ENCODE results near the gene CHD5. TPM values are rescaled to one million over a fixed set of nuclear protein-coding genes. Genes with fewer than 3 reads are reported as not detected.

Gene CHD5
- polyA plus RNA-seq, 4 donors: 0.21 to 0.43 (median 0.35) TPM

GRCh38 chr1:6121651-6122370, 58.3 kb downstream of the CHD5 start:
- DNase-seq (ENCODE audit: low read depth in 4 of 4, low spot score in 3 of 4): no peak

DNA sequence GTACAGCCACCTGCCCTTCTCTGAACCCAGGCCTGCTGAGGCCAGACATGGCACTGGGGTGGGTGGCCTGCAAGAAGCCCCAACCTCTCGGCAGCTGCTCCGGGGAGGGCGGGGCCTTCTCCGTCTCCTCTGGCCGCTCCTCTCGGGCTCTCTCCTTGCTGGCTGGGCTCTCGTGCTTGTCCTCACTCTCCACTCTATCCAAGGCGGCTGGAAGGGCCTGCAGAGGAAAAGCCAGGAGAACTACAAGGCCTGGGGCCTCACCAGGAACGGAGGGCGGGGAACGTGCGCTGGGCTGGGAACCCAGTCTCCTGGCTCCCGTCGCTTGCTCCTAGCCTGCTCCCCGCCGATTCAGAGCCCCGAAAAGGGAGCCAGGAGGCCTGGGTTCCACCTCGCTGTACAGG, 59.1 kb downstream of the CHD5 start:
- DNase-seq (ENCODE audit: low read depth in 4 of 4, low spot score in 3 of 4): no peak

- DNase-seq (ENCODE audit: low read depth in 4 of 4, low spot score in 3 of 4): no peak
Observed at GRCh38 chr1:6118415-6118814, 61.7 kb downstream of the CHD5 start.

- DNase-seq (ENCODE audit: low read depth in 4 of 4, low spot score in 3 of 4): no peak
Observed at GRCh38 chr1:6117624-6118023, 62.5 kb downstream of the CHD5 start.

DNA sequence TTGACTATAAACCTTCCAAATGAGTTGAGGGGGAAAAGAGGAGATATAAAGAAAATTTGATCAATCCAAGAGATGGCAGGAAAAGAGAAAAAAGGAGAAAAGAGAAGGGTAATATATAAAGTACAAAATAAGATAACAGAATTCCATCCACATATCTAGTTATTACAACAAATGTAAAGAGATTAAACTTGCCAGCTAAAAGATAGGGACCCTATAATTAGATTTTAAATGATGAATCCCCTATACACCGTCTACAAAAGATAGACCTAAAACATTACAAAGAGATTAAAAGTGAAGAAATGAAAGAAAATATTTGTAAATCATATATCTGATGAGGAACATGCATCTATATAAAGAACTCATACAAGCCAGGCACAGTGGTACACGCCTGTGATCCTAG, 63.1 kb downstream of the CHD5 start:
- DNase-seq (ENCODE audit: low read depth in 4 of 4, low spot score in 3 of 4): no peak

- no peak for DNase-seq (ENCODE audit: low read depth in 4 of 4, low spot score in 3 of 4)
Observed at GRCh38 chr1:6116137-6116536, 64.0 kb downstream of the CHD5 start.

- no peak for DNase-seq (ENCODE audit: low read depth in 4 of 4, low spot score in 3 of 4)
Observed at GRCh38 chr1:6113745-6114144, 66.4 kb downstream of the CHD5 start.

GRCh38 chr1:6113116-6113515, 67.0 kb downstream of the CHD5 start:
- DNase-seq (ENCODE audit: low read depth in 4 of 4, low spot score in 3 of 4): no peak

- no peak for DNase-seq (ENCODE audit: low read depth in 4 of 4, low spot score in 3 of 4)
Observed at GRCh38 chr1:6112690-6113005, 67.5 kb downstream of the CHD5 start.

GRCh38 chr1:6111991-6112689, 68.0 kb downstream of the CHD5 start:
- no peak for DNase-seq (ENCODE audit: low read depth in 4 of 4, low spot score in 3 of 4)

DNA sequence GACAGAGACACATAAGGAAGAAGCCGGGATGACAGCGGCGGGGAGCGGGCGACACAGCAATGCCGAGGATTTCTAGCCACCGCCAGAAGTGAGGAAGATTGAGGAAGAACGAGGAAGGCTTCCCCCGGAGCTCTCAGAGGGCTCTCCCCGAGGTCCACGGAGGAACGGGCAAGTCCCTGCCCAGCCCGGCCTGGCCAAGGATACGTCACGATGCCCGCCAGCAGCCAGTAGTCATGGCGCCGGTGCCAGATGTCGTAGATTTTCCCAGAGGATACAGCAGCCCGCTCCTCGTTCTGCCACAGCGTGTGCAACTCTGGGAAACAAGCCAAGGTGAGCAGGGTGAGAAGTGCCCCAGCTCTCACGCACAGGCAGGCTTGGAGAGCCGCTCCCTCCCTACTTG, 68.5 kb downstream of the CHD5 start:
- DNase-seq (ENCODE audit: low read depth in 4 of 4, low spot score in 3 of 4): no peak

DNA sequence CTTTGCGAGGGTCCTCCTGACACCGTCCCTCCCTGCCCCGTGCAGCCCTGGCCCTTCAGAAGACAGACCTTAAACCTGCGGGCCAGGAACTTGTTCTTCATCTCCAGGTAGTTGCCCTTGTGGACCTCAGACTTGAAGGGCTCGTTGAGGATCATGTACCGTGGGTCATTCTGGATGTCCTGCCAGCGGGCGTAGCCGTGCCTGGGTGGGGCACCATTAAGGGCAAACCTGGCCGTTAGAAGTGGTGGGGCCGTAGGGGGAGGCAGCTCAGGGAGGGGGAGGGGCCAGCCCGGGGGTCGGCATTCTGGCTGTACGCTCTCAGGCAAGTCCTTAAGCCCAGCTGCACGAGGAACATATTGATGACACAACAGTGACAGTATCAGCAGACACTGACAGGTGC, 69.8 kb downstream of the CHD5 start:
- DNase-seq (ENCODE audit: low read depth in 4 of 4, low spot score in 3 of 4): no peak

DNA sequence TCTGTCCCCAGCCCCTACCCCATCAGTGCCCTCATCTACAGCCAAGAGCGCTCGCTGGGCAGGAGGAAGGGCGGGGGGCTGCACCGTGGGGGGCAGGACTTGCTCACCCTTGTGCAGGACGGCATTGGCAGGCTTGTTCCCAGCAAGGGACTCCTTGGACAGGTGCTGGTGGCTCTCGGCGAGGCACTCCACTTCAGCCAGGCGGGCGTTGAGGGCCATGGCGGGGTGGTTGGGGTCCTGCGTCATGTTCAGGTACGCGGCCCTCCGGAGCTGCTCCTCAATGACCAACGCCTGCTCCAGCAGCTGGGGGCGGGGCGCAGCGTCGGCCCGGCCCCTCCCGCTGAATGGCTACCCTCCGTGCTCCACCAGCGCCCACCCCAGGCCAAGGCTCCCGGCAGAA, 70.4 kb downstream of the CHD5 start:
- no peak for DNase-seq (ENCODE audit: low read depth in 4 of 4, low spot score in 3 of 4)

DNA sequence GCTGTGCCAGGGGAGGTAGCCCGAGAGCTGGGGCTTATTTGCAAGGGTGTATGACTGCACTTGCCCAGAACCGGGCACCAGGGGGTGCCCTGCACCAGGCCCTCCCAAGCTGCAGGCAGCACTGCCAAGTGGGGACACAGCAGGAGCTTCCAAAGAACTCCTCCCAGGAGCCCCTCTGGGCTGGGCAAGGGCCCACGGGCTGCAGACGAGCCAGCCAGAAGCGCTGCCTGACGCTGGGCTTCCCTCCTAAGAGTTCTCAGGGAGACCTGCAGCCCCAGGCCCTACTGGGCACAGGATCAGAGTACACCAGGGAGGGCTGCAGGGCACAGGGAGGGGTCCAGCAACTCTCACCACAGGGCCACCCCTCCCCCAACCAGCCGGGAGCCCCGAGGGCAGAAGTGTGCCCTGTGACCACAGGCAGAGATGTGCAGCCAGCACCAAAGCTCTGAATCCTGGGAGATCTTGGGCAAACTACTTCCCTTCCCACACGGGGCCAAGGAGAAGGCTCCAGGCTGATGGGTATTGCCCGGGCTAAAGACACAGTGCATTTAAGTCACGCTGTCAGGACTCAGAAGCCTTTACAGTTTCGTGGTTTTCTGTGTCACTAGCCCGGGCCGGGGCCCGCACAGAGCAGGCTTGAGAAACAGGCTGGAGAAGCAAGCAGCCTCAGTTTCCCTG, 71.0 kb downstream of the CHD5 start:
- DNase-seq (ENCODE audit: low read depth in 4 of 4, low spot score in 3 of 4): no peak

DNA sequence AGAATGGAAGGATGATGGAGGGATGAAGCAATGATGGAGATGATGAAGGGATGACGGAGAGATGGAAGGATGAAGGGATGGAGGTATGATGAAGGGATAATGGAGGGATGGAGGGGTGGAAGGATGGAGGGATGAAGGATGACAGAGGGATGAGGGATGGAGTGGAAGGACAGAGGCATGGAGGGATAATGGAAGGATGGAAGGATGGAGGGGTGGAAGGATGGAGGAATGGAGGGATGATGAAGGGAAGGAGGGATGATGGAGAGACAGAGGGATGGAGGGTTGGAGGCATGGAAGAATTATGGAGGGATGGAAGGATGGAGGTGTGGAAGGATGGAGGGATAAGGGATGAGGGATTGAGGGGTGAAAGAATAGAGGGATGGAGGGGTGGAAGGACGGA, 71.6 kb downstream of the CHD5 start:
- no peak for DNase-seq (ENCODE audit: low read depth in 4 of 4, low spot score in 3 of 4)

DNA sequence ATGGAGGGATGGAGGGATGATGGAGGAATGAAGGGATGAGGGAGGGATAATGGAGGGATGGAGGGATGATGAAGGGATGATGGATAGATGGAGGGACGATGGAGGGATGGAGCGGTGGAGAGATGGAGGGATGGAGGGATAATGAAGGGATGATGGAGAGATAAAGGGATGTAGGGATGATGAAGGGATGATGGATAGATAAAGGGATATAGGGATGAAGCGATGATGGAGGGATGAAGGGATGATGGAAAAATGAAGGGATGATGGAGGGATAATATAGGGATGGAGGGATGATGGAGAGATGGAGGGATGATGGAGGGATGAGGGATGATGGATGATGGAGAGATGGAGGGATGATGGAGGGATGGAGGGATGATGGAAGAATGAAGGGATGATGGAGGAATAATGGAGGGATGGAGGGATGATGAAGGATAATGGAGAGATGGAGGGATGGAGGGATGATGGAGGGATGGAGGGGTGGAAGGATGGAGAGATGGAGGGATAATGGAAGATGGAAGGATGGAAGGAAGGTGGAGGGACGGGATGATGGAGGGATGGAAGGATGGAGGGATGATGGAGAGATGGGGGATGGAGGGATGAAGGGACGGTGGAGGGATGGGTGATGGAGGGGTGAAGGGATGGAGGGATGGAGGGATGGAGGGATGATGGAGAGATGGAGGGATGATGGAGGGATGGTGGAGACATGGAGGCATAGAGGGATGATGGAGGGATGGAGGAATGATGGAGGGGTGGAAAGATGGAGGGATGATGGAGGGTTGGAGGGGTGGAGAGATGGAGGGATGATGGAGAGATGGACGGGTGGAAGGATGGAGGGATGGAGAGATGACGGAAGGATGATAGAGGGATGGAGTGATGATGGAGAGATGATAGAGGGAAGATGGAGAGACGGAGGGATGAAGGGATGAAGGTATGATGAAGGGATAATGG, 72.4 kb downstream of the CHD5 start:
- DNase-seq (ENCODE audit: low read depth in 4 of 4, low spot score in 3 of 4): no peak

GRCh38 chr1:6106977-6107376, 73.1 kb downstream of the CHD5 start:
- DNase-seq (ENCODE audit: low read depth in 4 of 4, low spot score in 3 of 4): no peak

DNA sequence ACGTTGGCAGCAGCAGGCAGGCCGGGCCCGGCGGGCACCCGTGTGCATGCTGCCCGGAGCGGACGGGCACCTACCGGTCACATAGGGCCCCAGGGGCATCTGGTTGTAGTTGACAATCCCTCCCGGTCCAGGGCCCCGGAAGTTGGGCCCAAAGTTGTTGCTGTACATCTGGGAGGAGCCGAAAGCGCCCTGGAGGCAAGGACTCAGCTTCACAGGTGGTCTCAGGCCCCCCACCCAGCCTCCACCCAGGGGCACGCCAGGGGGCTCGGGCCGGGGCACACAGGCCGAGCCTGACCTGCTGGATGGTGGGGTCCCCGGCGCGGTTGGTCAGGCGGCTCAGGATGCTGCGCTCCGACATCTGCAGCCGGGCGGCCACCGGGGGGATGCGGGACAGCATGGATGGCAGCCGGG, 73.8 kb downstream of the CHD5 start:
- DNase-seq (ENCODE audit: low read depth in 4 of 4, low spot score in 3 of 4): no peak

GRCh38 chr1:6105763-6106162, 74.4 kb downstream of the CHD5 start:
- DNase-seq (ENCODE audit: low read depth in 4 of 4, low spot score in 3 of 4): no peak

DNA sequence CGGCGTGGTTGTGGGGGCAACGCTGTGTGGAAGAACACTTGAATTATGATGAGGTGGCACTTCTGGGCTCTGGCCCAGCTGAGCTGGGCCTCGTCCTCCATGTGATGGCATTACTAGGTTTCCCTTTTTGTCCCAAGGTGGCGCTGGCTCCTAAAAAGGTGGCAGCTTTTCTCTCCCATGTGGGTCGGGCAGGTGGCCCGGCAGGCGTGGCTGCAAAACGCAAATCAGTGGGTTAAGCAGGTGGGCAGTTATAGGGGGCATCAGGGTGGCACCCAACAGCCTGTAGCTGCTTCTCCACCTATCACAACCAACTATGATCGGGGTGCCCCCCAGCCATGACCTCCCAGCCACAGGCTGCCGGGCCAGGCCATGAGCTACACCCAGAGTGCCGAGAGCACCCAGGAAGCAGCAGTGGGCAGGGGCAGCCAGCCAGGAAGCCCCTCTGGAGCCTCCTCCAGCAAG, 74.9 kb downstream of the CHD5 start:
- DNase-seq (ENCODE audit: low read depth in 4 of 4, low spot score in 3 of 4): no peak

- DNase-seq (ENCODE audit: low read depth in 4 of 4, low spot score in 3 of 4): no peak
Observed at GRCh38 chr1:6104631-6105030, 75.5 kb downstream of the CHD5 start.

All from right renal pelvis (tissue), 4 donors.